HepG2 (cell line): ENCODE measurements around the gene EVI5. TPM values are rescaled to one million over a fixed set of nuclear protein-coding genes. Genes with fewer than 3 reads are reported as not detected.

Experiments
- ATAC-seq: fragments of 200-7000 bp; cut with Tn5 transposase; 3 replicates; pipeline ENCODE4 v1.9.1; 2020; ENCODE audit warnings: mild to moderate bottlenecking, moderate library complexity
- BruUV-seq: library from RNA; stranded (reverse); fragments of 400-500 nt; replicated peaks from 2 replicates; lab custom pipeline; 2021; lab: Mats Ljungman, UMichigan
- CTCF ChIA-PET: fragments of 300-600 bp; formaldehyde crosslinking; extraction: SDS; loops from one replicate; lab custom pipeline; 2021; ENCODE audit warnings: low total read pairs, inconsistent platforms, low intra/inter-chr PET ratio; lab: Yijun Ruan, JAX
- POLR2A ChIA-PET: fragments of 350-600 bp; sonication (Branson Sonifier 250); formaldehyde crosslinking; loops from one replicate; lab custom pipeline; 2020; ENCODE audit warnings: antibody characterized with exemption, inconsistent platforms; lab: Yijun Ruan, JAX
- DNase-seq: peaks from one replicate; pipeline ENCODE4 v3.0.0-alpha.2; 2015; ENCODE audit warnings: low spot score
- FAIRE-seq: peaks from 3 replicates; lab custom pipeline; 2011; peaks lifted over from hg19 to GRCh38; lab: Jason Lieb, UNC
- H2AFZ ChIP-seq: one replicate; pipeline ENCODE4 v1.6.1; 2011; ENCODE audit warnings: low read length, inconsistent platforms
- H3K27ac ChIP-seq: fragments of 300-600 bp; 3 replicates; pipeline ENCODE4 v1.8.0; 2011; ENCODE audit warnings: mixed run types, mild to moderate bottlenecking, mixed read lengths, low read length, inconsistent platforms; ENCODE audit not compliant: insufficient read depth; ENCODE audit errors: extremely low read length
- H3K27me3 ChIP-seq, 2 experiments: fragments of 200-600 bp in 1 of 2; 2 replicates in 1 of 2; 3 replicates in 1 of 2; pipeline versions ENCODE4 v1.6.0 to v1.8.0; 2011; ENCODE audit warnings: low read length in 2 of 2, mild to moderate bottlenecking in 2 of 2, moderate library complexity in 2 of 2, inconsistent platforms in 1 of 2; ENCODE audit not compliant: insufficient read depth in 2 of 2, control insufficient read depth in 1 of 2
- H3K36me3 ChIP-seq, 2 experiments: fragments of 200-600 bp in 1 of 2; replicated peaks in 1 of 2; 2 replicates in 1 of 2; 3 replicates in 1 of 2; pipeline versions ENCODE4 v1.5.1 to v1.8.0; 2011; ENCODE audit warnings: low read length in 2 of 2, inconsistent platforms in 1 of 2; ENCODE audit not compliant: insufficient read depth in 2 of 2, control insufficient read depth in 1 of 2
- H3K4me1 ChIP-seq: 2 replicates; pipeline ENCODE4 v1.5.1; 2012; ENCODE audit warnings: low read length, inconsistent platforms; ENCODE audit not compliant: insufficient read depth
- H3K4me2 ChIP-seq: 2 replicates; pipeline ENCODE4 v1.6.0; 2011; ENCODE audit warnings: low read depth, low read length, inconsistent platforms
- H3K4me3 ChIP-seq, 3 experiments: fragments of 200-600 bp in 1 of 3; sonication (generic), shearing (Covaris generic) in 1 of 3; replicated peaks in 1 of 3; 2 replicates each; pipeline ENCODE4 v1.5.1; 2011 to 2016; ENCODE audit warnings: low read length in 3 of 3, inconsistent platforms in 2 of 3, low read depth in 2 of 3, mild to moderate bottlenecking in 2 of 3, control low read depth in 1 of 3, mixed read lengths in 1 of 3; ENCODE audit not compliant: insufficient read depth in 1 of 3
- H3K79me2 ChIP-seq: one replicate; pipeline ENCODE4 v1.6.1; 2011; ENCODE audit warnings: low read length, inconsistent platforms; ENCODE audit not compliant: insufficient read depth
- H3K9ac ChIP-seq: 2 replicates; pipeline ENCODE4 v1.6.0; 2011; ENCODE audit warnings: mild to moderate bottlenecking, low read depth, low read length, inconsistent platforms; ENCODE audit not compliant: insufficient read depth
- H3K9me3 ChIP-seq: 2 replicates; pipeline ENCODE4 v1.5.1; 2012; ENCODE audit warnings: mild to moderate bottlenecking, low read length
- H4K20me1 ChIP-seq: 2 replicates; pipeline ENCODE4 v1.6.0; 2011; ENCODE audit warnings: inconsistent platforms, mild to moderate bottlenecking, low read length, moderate library complexity; ENCODE audit not compliant: insufficient read depth
- ATF3 ChIP-seq: sonication (generic); formaldehyde crosslinking; IDR thresholded peaks from 2 replicates; pipeline ENCODE4 v1.4.0; 2020; ENCODE audit warnings: missing genetic modification reagents
- CHD4 ChIP-seq: fragments of 200-600 bp; sonication (generic); IDR thresholded peaks from 2 replicates; pipeline ENCODE4 v1.7.0; 2017; ENCODE audit warnings: mild to moderate bottlenecking, low read length, borderline replicate concordance
- CREBL2 ChIP-seq: sonication (generic); formaldehyde crosslinking; IDR thresholded peaks from 2 replicates; pipeline ENCODE4 v1.8.1; 2023; ENCODE audit warnings: missing genetic modification reagents, mild to moderate bottlenecking, borderline replicate concordance
- FOXA1 ChIP-seq, 2 experiments: fragments of 450-650 bp in 1 of 2; sonication (generic) in 1 of 2; formaldehyde crosslinking in 1 of 2; IDR thresholded peaks; 2 replicates each; pipeline versions ENCODE4 v1.4.0 to v1.6.1; 2016 to 2020; ENCODE audit warnings: missing genetic modification reagents in 1 of 2
- MAZ ChIP-seq, 2 experiments: sonication (generic) in 1 of 2; formaldehyde crosslinking in 1 of 2; IDR thresholded peaks; 2 replicates each; pipeline versions ENCODE4 v1.5.0 to v1.6.1; 2012 to 2020; ENCODE audit warnings: low read depth in 2 of 2, mild to moderate bottlenecking in 2 of 2, borderline replicate concordance in 1 of 2, improper control_type of control experiment in 1 of 2, low read length in 1 of 2, missing genetic modification reagents in 1 of 2, moderate library complexity in 1 of 2
- MED13 ChIP-seq: sonication (generic); formaldehyde crosslinking; IDR thresholded peaks from 2 replicates; pipeline ENCODE4 v1.5.0; 2020; ENCODE audit warnings: missing genetic modification reagents
- NAIF1 ChIP-seq: sonication (generic); formaldehyde crosslinking; IDR thresholded peaks from 2 replicates; pipeline ENCODE4 v1.5.0; 2020; ENCODE audit warnings: mild to moderate bottlenecking, missing genetic modification reagents, borderline replicate concordance
- NFYC ChIP-seq: IDR thresholded peaks from 2 replicates; pipeline ENCODE4 v1.6.1; 2016; ENCODE audit warnings: missing genetic modification reagents, missing compliant biosample characterization
- NR0B2 ChIP-seq: sonication (generic); formaldehyde crosslinking; IDR thresholded peaks from 2 replicates; pipeline ENCODE4 v1.4.0; 2020; ENCODE audit warnings: mild to moderate bottlenecking, missing genetic modification reagents
- NR2F2 ChIP-seq: IDR thresholded peaks from 2 replicates; pipeline ENCODE4 v1.6.1; 2012; ENCODE audit warnings: low read depth, inconsistent platforms, borderline replicate concordance
- PCBP1 ChIP-seq: fragments of 200-400 bp; formaldehyde crosslinking; IDR thresholded peaks from 2 replicates; pipeline ENCODE4 v1.6.1; 2017; ENCODE audit warnings: mild to moderate bottlenecking, low read depth, low read length, borderline replicate concordance
- RFX1 ChIP-seq: fragments of 450-650 bp; IDR thresholded peaks from 2 replicates; pipeline ENCODE4 v1.6.1; 2017
- SNAPC5 ChIP-seq: sonication (generic); formaldehyde crosslinking; IDR thresholded peaks from 2 replicates; pipeline ENCODE4 v1.8.1; 2023; ENCODE audit warnings: mild to moderate bottlenecking, missing genetic modification reagents, borderline replicate concordance
- SOX5 ChIP-seq: IDR thresholded peaks from 2 replicates; pipeline ENCODE4 v1.6.1; 2016; ENCODE audit warnings: borderline replicate concordance
- ZFAT ChIP-seq: sonication (generic); formaldehyde crosslinking; conservative IDR thresholded peaks from 2 replicates; pipeline ENCODE4 v1.8.1; 2023; ENCODE audit warnings: missing genetic modification reagents, inconsistent platforms
- ZNF550 ChIP-seq: sonication (generic); formaldehyde crosslinking; IDR thresholded peaks from 2 replicates; pipeline ENCODE4 v1.4.0; 2020; ENCODE audit warnings: mild to moderate bottlenecking, missing genetic modification reagents, borderline replicate concordance
- ZNF572 ChIP-seq: sonication (generic); formaldehyde crosslinking; IDR thresholded peaks from 2 replicates; pipeline ENCODE4 v1.5.1; 2020; ENCODE audit warnings: mild to moderate bottlenecking, missing genetic modification reagents
- ZNF691 ChIP-seq: sonication (generic); formaldehyde crosslinking; IDR thresholded peaks from 2 replicates; pipeline ENCODE4 v1.4.0; 2020; ENCODE audit warnings: missing genetic modification reagents, low read depth, mild to moderate bottlenecking, borderline replicate concordance
- ZSCAN29 ChIP-seq: sonication (generic); formaldehyde crosslinking; conservative IDR thresholded peaks from 2 replicates; pipeline ENCODE4 v1.4.0; 2020; ENCODE audit warnings: mild to moderate bottlenecking, missing genetic modification reagents
- WGBS: methylation state at CpG from one replicate; pipeline ENCODE4 v1.1.6; 2017; ENCODE audit warnings: low lambda C conversion rate; 5-methylcytosine and 5-hydroxymethylcytosine counted together
- in situ Hi-C: cut with HindIII; loops from 2 replicates; pipeline ENCODE4 v1.10.0; 2017; ENCODE audit warnings: low pct_unique_long_range_greater_than_20kb; ENCODE audit not compliant: extremely low pct_ligation_motif_present
- intact Hi-C: fragments of 100-400 bp; cut with micrococcal nuclease; formaldehyde crosslinking; loops from one replicate; pipeline ENCODE4 v1.10.0; 2022; ENCODE audit not compliant: unreplicated experiment
- polyA plus RNA-seq, 8 experiments: library from polyadenylated mRNA; depleted of rRNA in 3 of 8; stranded (reverse) in 7 of 8; unstranded in 1 of 8; fragments of >200 nt; fragmentation: Illumina TruSeq in 4 of 8; extraction: Trizol in 4 of 8; gene quantifications; 2 replicates each; pipeline versions ENCODE4 v1.2.1 to v1.2.3, GENCODE V29; 2011 to 2016; ENCODE audit warnings: low read depth in 4 of 8, missing spikeins in 1 of 8, mixed read lengths in 1 of 8; ENCODE audit not compliant: insufficient read depth in 1 of 8
- total RNA-seq, 5 experiments: library from RNA; depleted of rRNA; stranded (reverse); fragments of >200 nt; fragmentation: Illumina TruSeq; extraction: Trizol; gene quantifications; 2 replicates each; pipeline ENCODE4 v1.2.3, GENCODE V29; 2016; ENCODE audit warnings: low read depth in 1 of 5

Gene EVI5
- total and polyA plus RNA-seq, 2 of the 13 experiments (the other 11 are each of a cell fraction or from before 2014, with no cell fraction given) = 4.0 to 12.6 TPM

- Histone ChIP-seq H3K27me3 (no peaks in the 10 kb centered on the region), H3K36me3 (no peaks in the 10 kb centered on the region), H3K4me2 (no peak overlapping the region), H4K20me1 (no peaks in the 10 kb centered on the region), H2AFZ (no peak overlapping the region), H3K9ac (no peak overlapping the region), H3K4me1 (no peaks in the 10 kb centered on the region), H3K9me3 (no peaks in the 10 kb centered on the region), H3K4me3 (no peak overlapping the region), H3K27ac (no peak overlapping the region), H3K79me2 (no peaks in the 10 kb centered on the region)
- ATAC-seq (no peak), DNase-seq (no peak), FAIRE-seq (no peak)
- 91% methylated on average over 1 of the region's 1 CpG for WGBS
- in situ Hi-C loops = no loop called here
- intact Hi-C loops = no loop called here
- ChIA-PET CTCF (no interaction called here), POLR2A (no interaction called here)
- no TSS peak for BruUV-seq
- TF ChIP-seq CREBL2 (CRISPR knock-in tag) = no peak
- TF ChIP-seq MAZ (IDR thresholded peaks at IDR 0.05; ENCODE audit: borderline replicate concordance, low read depth, low read length) = no peak
- TF ChIP-seq MAZ (CRISPR knock-in tag; IDR thresholded peaks at IDR 0.05; ENCODE audit: low read depth) = no peak
- TF ChIP-seq FOXA1 (IDR thresholded peaks at IDR 0.05) = no peak
- TF ChIP-seq FOXA1 (CRISPR knock-in tag; IDR thresholded peaks at IDR 0.05) = no peak
- no peak for TF ChIP-seq CHD4
- TF ChIP-seq NAIF1 (CRISPR knock-in tag) = no peak
- TF ChIP-seq ZSCAN29 = no peak
- no peak for TF ChIP-seq NR0B2 (CRISPR knock-in tag)
- no peak for TF ChIP-seq NR2F2
- no peak for TF ChIP-seq SNAPC5 (CRISPR knock-in tag)
- TF ChIP-seq ZNF572 (CRISPR knock-in tag) = no peak
- no peak for TF ChIP-seq SOX5
- no peak for TF ChIP-seq ZNF550 (CRISPR knock-in tag)
- no peak for TF ChIP-seq ATF3 (CRISPR knock-in tag)
- TF ChIP-seq ZFAT (CRISPR knock-in tag) = no peak
- TF ChIP-seq PCBP1 = no peak
- TF ChIP-seq ZNF691 (CRISPR knock-in tag) = no peak
- no peak for TF ChIP-seq RFX1
- no peak for TF ChIP-seq NFYC
- TF ChIP-seq MED13 (CRISPR knock-in tag) = no peak
Observed at GRCh38 chr1:92551916-92552315, 233.0 kb downstream of the EVI5 start.
